Femur (tissue), 1 donor: ENCODE data around the gene JAG1.
"Not testable (repeated sequence)": the region's sequence is repeated elsewhere in the genome, so short reads cannot be mapped to it uniquely, and the experiment has no call there.

Experiments
- DNase-seq: peaks from one replicate; pipeline ENCODE4 v3.0.0-alpha.2; 2017

JAG1 gene

DNA sequence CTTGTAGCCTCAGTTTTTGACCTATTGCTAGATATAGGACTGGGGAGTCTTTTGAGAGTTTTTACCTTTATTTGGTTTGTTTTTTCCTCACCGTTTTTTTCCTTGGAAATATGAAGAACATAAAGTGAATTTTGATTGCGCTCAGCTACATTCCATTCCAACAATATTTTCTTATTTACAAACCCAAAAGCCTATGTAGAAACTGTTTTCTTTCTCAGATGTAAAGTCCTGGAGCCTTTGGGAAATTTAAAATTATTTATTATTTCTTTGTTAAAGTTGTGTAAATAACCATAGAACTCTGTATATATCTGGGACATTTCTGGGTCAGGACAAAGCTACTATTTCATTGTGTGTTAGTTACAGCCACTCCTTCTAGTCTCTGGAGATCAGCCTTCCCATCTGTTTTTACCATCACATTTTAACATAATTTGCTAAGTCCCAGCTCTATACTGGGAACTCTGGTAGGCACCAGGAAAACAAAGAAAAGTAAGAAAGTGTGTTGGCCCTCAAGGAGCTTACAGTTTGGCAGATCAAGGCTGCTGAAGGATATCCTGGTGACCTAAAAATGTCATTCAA is 68.8 kb downstream of the JAG1 start:
- no peak for DNase-seq

DNA sequence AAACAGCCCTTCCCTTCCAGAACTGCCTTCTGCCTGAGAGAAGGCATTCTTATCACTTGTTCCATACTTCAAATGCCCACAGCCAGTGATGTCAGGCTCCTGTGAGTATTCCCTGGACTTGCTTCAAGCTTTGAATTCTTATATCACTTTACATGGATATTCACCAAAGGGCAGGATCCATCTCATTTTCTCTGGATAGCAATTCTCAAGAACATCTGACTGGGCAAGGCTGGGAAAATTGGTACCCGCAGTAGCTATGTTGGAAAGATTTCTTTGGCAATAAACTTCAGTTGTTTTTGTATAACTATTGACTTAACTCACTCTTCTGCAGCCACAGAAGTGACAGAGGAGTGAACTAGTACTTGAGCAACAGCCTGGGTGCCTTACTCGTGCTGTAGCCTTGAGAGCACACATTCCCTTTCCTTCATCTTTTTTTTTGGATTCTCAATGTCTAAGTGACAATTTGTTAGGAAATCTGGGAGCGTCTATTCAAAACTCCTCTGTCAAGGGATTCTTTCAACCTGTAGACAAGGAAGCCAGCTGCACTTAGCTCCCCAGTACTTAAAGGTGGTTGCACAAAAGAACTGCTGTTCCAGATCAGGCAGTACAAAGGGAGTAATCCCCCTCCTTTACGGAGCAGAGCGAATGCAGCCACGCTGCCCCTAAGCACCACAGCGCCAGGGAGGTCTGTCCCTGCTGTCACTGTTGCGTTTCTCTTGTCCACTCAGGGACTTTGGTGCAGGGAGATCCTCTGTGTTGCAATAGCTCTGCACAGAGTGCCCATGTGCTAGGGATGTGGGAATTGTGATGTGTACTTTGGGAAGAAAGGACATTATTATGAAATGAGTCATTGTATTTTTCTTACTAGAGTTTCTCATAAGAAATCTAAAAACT is 69.6 kb downstream of the JAG1 start:
- DNase-seq = peak; percentile 50

DNA sequence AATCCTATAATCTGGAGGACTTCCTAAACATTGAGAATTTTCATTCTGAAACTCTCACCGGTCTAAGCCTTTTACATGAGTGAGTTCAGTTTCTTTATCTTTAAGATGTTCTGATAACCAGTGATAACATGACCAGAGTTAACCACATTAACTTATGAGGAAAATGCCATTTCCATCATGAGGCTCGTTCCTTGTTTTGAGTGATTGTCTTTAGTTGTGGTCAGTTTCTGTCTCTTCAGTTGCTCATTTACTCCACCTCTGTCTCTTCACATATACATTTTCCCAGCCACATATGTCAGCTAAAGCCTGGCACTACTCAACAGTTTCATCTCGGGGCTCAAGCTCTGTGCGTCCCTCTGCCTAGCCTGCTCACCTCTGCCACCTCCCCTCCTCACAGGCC is 70.4 kb downstream of the JAG1 start:
- DNase-seq = no peak

DNA sequence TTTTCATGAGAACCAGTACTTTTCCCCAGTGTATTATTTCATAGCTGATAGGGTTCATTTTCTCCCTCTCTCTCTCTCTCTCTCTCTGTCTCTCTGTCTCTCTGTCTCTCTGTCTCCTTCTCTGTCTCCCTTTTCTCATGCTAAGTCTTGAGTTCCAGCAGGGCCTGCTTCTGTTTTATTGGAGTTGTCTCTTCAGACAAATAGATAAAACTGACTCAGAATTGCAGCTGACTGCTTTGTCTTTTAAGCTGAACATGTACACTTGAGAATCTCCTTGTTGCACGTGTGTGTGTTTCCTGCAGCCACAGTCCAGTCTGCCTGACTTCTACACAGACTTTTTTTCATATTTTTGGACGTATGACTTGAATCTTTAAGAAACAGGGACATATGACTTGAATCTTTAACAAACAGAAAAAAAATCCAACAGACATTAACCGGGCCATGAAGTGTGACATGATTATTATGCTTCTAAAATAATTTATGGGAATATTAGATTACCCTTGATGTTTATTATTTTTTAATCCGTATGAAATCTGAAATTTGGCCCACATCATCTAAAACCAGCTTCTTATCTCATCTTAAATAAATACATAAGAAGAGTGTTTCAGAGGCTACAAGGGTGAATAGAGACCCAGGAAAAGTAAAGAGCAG is 71.5 kb downstream of the JAG1 start:
- DNase-seq = no peak

DNA sequence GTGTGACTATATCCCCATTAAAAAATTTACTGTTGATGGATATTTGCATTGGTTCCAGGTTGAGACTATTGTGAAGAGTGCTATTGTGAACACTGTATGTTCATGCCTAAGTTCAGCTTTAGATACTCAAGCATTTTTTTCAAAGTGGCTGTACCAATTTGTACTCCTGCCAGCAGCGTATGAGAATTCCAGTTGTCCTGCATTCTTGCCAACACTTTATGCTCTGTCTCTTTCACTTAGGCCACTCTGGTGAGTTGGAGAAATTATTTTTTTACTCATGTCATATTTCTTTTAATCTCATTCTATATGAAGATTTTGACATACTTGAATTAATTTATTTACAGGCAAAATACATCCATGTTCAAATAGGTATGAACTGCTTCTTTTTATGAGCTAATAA is 76.2 kb downstream of the JAG1 start:
- no peak for DNase-seq

DNA sequence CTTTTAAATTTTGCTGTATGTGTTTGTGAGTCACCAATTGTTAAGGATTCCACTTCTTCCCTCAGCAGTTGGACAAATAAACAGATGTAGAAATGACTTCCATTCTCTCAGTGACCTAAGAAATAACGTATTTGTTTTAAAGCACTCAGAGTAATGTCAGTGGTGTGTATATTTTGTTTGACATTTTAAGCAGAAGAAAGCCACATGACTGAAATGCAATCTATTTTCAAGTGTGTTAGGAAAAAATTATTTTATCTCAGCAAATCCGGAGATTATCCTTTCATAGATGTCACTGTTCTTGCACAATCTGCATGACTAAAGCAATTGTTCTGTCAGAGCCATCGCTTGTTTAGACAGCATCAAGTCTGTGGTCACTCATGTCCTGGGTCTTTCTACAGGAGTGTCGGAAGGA is 77.1 kb downstream of the JAG1 start:
- no peak for DNase-seq

DNA sequence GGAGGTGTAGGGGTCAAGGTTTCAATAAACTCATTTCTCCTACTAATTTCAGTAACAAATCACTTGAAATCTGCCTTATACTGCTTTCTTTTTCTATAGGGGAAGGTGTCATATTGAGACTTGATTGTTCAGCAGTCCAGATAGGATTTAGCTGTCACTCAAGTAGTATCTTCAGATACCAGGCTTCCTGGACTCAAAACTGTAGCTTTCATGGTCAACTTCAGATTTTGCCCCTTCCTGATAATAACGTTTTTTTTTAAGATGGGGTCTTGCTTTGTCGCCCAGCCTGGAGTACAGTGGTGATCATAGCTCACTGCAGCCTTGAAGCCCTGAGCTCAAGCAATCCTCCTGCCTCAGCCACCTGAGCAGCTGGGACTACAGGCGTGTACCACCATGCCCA is 77.8 kb downstream of the JAG1 start:
- DNase-seq = no peak

DNA sequence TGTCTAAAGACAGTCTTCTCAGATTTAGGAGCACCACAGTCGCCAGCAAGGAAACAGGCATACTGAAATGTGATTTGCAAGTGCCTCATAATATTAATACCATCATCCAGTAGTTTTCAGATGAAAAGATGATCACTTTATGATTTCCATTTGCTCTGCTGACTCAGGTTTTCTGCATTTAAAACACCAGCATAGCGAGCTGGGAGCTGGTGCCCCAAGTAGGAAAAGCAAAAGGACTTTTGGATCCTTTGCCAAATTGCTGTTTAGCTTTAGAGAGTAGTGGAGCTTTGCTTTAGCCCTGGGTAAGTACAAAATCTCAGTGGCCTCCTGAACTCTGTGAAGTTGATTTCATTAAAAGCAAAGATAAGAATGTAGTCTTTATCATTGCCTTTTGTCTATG is 78.5 kb downstream of the JAG1 start:
- no peak for DNase-seq

DNA sequence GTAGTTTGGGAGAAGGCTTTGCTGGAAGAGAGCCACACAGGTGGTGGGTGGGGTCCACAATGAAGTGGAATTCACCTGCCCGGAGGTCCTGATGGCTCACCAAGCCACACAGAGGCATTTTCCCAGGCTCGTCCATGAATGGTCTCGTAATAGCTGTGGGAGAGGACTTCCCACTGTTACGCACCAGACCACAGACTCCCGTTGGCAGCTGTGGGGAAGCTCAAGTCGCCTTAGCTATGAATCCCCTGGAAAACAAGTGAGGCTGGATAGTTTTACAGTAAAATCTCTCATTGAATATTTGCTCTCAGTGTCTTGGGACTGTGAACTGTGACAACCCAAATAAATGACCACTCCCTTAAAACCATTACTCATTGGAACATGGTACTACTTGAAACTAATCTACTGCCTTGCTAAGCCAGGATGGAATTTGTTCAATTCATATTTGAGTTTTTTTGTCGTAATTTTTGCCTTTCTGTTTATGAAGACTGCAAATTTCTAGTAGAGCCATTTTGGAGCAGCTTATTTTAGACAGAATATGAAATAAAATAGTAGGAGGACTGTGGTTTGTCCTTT is 79.4 kb downstream of the JAG1 start:
- no peak for DNase-seq

DNA sequence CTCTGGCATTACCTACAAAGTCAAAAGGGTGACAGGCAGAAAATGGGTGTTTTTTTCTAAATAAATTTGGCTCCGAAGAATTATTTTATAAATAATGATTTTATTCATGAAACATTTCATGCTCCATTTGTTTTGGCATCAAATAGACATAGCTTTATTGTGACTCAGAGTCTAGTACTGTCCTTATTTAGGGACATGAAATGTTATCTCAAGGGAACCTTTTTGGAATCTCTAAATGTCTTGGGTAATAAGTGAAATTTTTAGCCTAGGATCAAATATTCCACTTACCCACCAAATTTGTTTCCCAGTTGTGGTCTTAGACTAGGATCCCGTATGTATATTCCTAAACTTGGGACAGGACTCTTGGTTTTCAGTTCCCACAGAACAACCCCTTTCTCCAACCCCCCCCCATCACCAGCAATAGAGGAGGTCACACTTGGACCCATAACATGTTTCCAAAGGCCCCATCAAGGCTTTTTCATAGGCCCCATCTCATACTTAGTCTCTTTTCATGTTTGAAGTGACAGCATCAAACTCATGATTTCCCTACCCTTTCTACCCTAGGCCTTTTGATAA is 81.8 kb downstream of the JAG1 start:
- DNase-seq = no peak

DNA sequence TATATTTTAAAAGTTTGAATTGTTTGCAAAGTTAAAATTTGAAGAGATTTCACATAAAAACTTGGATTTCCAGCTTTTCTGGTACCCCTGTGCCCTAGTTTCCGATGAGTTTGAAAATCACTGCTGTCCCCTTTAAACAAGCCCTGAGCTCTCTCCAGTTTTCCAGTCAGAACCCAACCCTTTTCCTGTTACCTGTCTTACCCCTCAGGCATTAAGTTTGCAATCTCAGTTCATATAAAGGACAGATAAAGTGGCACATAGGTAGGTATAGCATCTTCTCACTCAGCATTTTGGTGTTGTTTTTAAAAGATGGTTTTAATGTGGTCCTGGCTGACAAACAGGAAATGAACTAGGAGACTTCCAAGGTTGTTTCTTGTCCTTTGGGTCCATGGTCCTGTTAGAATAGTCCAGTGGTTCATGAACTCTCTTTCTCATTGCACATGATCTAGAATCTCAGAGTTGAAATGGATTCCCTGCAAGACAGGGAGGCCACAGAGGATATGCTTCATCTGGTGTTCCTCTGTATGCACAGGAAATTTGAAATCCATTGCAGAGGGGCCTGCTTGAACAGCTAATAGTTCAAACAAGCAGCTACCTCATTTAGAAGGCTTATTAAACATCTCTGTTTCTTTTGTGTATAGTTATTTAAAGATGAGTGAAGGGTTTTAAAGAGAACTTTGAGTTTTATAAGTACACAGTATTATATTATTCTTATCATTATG is 82.7 kb downstream of the JAG1 start:
- DNase-seq = no peak

DNA sequence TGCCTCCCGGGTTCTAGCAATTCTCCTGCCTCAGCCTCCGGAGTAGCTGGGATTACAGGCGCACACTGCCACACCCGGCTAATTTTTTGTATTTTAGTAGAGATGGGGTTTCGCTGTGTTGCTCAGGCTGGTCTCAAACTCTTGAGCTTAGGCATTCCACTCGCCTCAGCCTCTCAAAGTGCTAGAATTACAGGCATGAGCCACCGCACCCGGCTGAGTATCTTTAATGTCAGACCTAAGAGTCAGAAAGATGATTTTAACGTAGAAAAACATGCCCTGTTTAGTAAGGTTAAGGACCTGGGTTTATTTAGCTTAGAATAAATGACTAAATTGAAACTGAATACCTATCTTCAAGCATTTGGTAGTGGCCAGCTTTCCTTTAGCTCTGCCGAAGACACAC is 83.4 kb downstream of the JAG1 start:
- DNase-seq = not testable (repeated sequence)
